HL-60 (cell line): ENCODE measurements around the gene CPSF2.

ENCODE experiments used
- POLR2AphosphoS5 ChIP-seq: IDR thresholded peaks from 2 replicates; pipeline ENCODE4 v1.6.1; 2012; ENCODE audit warnings: low read depth
- REST ChIP-seq: IDR thresholded peaks from 2 replicates; pipeline ENCODE4 v1.6.1; 2012; ENCODE audit warnings: low read depth; ENCODE audit not compliant: insufficient replicate concordance
- SPI1 ChIP-seq: IDR thresholded peaks from 2 replicates; pipeline ENCODE4 v1.6.1; 2012; ENCODE audit warnings: low read depth, mild to moderate bottlenecking, borderline replicate concordance
- TF ChIP-seq, protein P1 (sequence below): IDR thresholded peaks from one replicate; pipeline ENCODE4 v1.5.1; 2011; ENCODE audit warnings: low read length, control low read depth, inconsistent platforms; ENCODE audit not compliant: insufficient read depth

GRCh38 chr14:92185559-92185958 is 63.8 kb downstream of the CPSF2 start:
- TF ChIP-seq, protein P1, sequence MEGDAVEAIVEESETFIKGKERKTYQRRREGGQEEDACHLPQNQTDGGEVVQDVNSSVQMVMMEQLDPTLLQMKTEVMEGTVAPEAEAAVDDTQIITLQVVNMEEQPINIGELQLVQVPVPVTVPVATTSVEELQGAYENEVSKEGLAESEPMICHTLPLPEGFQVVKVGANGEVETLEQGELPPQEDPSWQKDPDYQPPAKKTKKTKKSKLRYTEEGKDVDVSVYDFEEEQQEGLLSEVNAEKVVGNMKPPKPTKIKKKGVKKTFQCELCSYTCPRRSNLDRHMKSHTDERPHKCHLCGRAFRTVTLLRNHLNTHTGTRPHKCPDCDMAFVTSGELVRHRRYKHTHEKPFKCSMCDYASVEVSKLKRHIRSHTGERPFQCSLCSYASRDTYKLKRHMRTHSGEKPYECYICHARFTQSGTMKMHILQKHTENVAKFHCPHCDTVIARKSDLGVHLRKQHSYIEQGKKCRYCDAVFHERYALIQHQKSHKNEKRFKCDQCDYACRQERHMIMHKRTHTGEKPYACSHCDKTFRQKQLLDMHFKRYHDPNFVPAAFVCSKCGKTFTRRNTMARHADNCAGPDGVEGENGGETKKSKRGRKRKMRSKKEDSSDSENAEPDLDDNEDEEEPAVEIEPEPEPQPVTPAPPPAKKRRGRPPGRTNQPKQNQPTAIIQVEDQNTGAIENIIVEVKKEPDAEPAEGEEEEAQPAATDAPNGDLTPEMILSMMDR = no peak
- TF ChIP-seq POLR2AphosphoS5 (no peak), REST (no peak), SPI1 (no peak)
